DOHH2 (cell line): ENCODE results near the gene ZYX.

Experiments
- H3F3A ChIP-seq: fragments of 200-600 bp; sonication (generic), shearing (Covaris generic); 2 replicates; pipeline ENCODE4 v1.6.0; 2016; ENCODE audit warnings: antibody characterized with exemption, mild to moderate bottlenecking; ENCODE audit not compliant: control insufficient read depth, insufficient read depth
- H3K27ac ChIP-seq: fragments of 200-600 bp; sonication (generic); 2 replicates; pipeline ENCODE4 v1.5.1; 2014; ENCODE audit warnings: low read depth, mild to moderate bottlenecking, low read length, moderate library complexity
- H3K27me3 ChIP-seq: fragments of 200-600 bp; sonication (generic); 2 replicates; pipeline ENCODE4 v1.6.1; 2014; ENCODE audit warnings: mild to moderate bottlenecking, low read length, mixed read lengths; ENCODE audit not compliant: control insufficient read depth
- H3K36me3 ChIP-seq: fragments of 200-600 bp; sonication (generic); 2 replicates; pipeline ENCODE4 v1.6.1; 2014; ENCODE audit warnings: mild to moderate bottlenecking, low read length, moderate library complexity, mixed read lengths; ENCODE audit not compliant: control insufficient read depth
- H3K4me1 ChIP-seq: fragments of 200-600 bp; sonication (generic); 2 replicates; pipeline ENCODE4 v1.6.1; 2014; ENCODE audit warnings: mild to moderate bottlenecking, low read length, mixed read lengths; ENCODE audit not compliant: control insufficient read depth
- H3K4me2 ChIP-seq: fragments of 200-600 bp; sonication (generic); 2 replicates; pipeline ENCODE4 v1.6.0; 2014; ENCODE audit warnings: mild to moderate bottlenecking, low read length, moderate library complexity
- H3K4me3 ChIP-seq: fragments of 200-600 bp; sonication (generic); 2 replicates; pipeline ENCODE4 v1.5.1; 2014; ENCODE audit warnings: mild to moderate bottlenecking, low read length, mixed read lengths
- H3K79me2 ChIP-seq: fragments of 200-600 bp; sonication (generic); 2 replicates; pipeline ENCODE4 v1.6.1; 2014; ENCODE audit warnings: mild to moderate bottlenecking, low read length, mixed read lengths; ENCODE audit not compliant: control insufficient read depth
- H3K9me2 ChIP-seq: fragments of 200-600 bp; sonication (generic); replicated peaks from 2 replicates; pipeline ENCODE4 v1.6.1; 2014; ENCODE audit warnings: mild to moderate bottlenecking, low read length, mixed read lengths; ENCODE audit not compliant: control insufficient read depth
- H3K9me3 ChIP-seq: fragments of 200-600 bp; sonication (generic); 2 replicates; pipeline ENCODE4 v1.6.1; 2014; ENCODE audit warnings: antibody characterized with exemption, low read length, mixed read lengths; ENCODE audit not compliant: control insufficient read depth, insufficient read depth
- H4K20me1 ChIP-seq: fragments of 200-600 bp; sonication (generic); 2 replicates; pipeline ENCODE4 v1.6.0; 2014; ENCODE audit warnings: low read depth, mild to moderate bottlenecking, antibody characterized with exemption, low read length, moderate library complexity; ENCODE audit not compliant: control insufficient read depth, insufficient read depth
- CTCF ChIP-seq: fragments of 200-600 bp; sonication (generic); IDR thresholded peaks from one replicate; pipeline ENCODE4 v1.5.1; 2014; ENCODE audit warnings: antibody characterized with exemption, mild to moderate bottlenecking, low read depth, low read length; ENCODE audit not compliant: poor library complexity, severe bottlenecking
- EZH2phosphoT487 ChIP-seq: fragments of 200-600 bp; sonication (generic); IDR thresholded peaks from 2 replicates; pipeline ENCODE4 v1.6.1; 2017; ENCODE audit warnings: borderline replicate concordance, mild to moderate bottlenecking, antibody characterized with exemption, low read length, moderate library complexity, mixed read lengths

Gene ZYX

GRCh38 chr7:143408686-143409561, 27.8 kb downstream of the ZYX start, which contains the start of gene EPHA1:
Gene EPHA1 (minus strand): TSS chr7:143408856. CDS start chr7:143408805, 51 bp downstream.
- Histone ChIP-seq H3K4me3 (peak within 1 kb of the TSS; percentile 54), H3K9me3 (no peaks in the 10 kb centered on the region), H3K4me2 (peak within 1 kb of the TSS; percentile 65), H3K4me1 (peaks cover 21% of the 10 kb centered on the region), H3K79me2 (no peaks in the 10 kb centered on the region), H3K9me2 (no peaks in the 10 kb centered on the region), H3F3A (no peaks in the 10 kb centered on the region), H3K36me3 (no peaks in the 10 kb centered on the region), H4K20me1 (no peaks in the 10 kb centered on the region), H3K27me3 (peaks cover 46% of the 10 kb centered on the region), H3K27ac (no peak within 1 kb of the TSS)
- TF ChIP-seq EZH2phosphoT487 (no peak), CTCF (peak; percentile 34)

GRCh38 chr7:143410521-143411004, 29.4 kb downstream of the ZYX start:
- Histone ChIP-seq H3F3A (no peaks in the 10 kb centered on the region), H3K27me3 (peaks cover 45% of the 10 kb centered on the region), H4K20me1 (no peaks in the 10 kb centered on the region), H3K79me2 (no peaks in the 10 kb centered on the region), H3K9me2 (no peaks in the 10 kb centered on the region), H3K9me3 (no peaks in the 10 kb centered on the region), H3K4me2 (no peak overlapping the region), H3K4me3 (no peak overlapping the region), H3K36me3 (no peaks in the 10 kb centered on the region), H3K27ac (no peak overlapping the region), H3K4me1 (peaks cover 21% of the 10 kb centered on the region)
- no peak for TF ChIP-seq CTCF
- no peak for TF ChIP-seq EZH2phosphoT487

- Histone ChIP-seq H3K79me2 (no peaks in the 10 kb centered on the region), H3K4me3 (no peak overlapping the region), H3K4me2 (no peak overlapping the region), H3K4me1 (peaks cover 21% of the 10 kb centered on the region), H4K20me1 (no peaks in the 10 kb centered on the region), H3F3A (no peaks in the 10 kb centered on the region), H3K9me2 (no peaks in the 10 kb centered on the region), H3K27me3 (peaks cover 37% of the 10 kb centered on the region), H3K9me3 (no peaks in the 10 kb centered on the region), H3K36me3 (no peaks in the 10 kb centered on the region), H3K27ac (no peak overlapping the region)
- TF ChIP-seq EZH2phosphoT487 (no peak), CTCF (no peak)
Observed at GRCh38 chr7:143411976-143412708, 31.0 kb downstream of the ZYX start.
